KOPT-K1 (cell line): ENCODE data around the gene APBA2.

Source experiments
- H3K27ac ChIP-seq: fragments of 200-600 bp; sonication (generic); 2 replicates; pipeline ENCODE4 v1.5.1; 2016; ENCODE audit warnings: antibody characterized with exemption, mild to moderate bottlenecking, low read depth, low read length; ENCODE audit not compliant: poor library complexity, severe bottlenecking
- H3K36me3 ChIP-seq: fragments of 200-600 bp; sonication (generic); 2 replicates; pipeline ENCODE4 v1.5.1; 2017; ENCODE audit warnings: antibody characterized with exemption, mild to moderate bottlenecking, low read length, moderate library complexity; ENCODE audit not compliant: insufficient read depth
- H3K9me3 ChIP-seq: fragments of 200-600 bp; sonication (generic); 2 replicates; pipeline ENCODE4 v1.5.1; 2017; ENCODE audit warnings: antibody characterized with exemption, low read length, mild to moderate bottlenecking; ENCODE audit not compliant: insufficient read depth, poor library complexity, severe bottlenecking

The APBA2 gene

GRCh38 chr15:28956491-28956890 lies 70.7 kb downstream of the APBA2 start:
- H3K9me3 ChIP-seq: no peaks in the 10 kb centered on the region
- H3K27ac ChIP-seq: peak overlapping the region; percentile 94
- H3K36me3 ChIP-seq: no peaks in the 10 kb centered on the region

- Histone ChIP-seq H3K9me3 (no peaks in the 10 kb centered on the region), H3K36me3 (no peaks in the 10 kb centered on the region), H3K27ac (peak overlapping the region; percentile 46)
Measured at GRCh38 chr15:28957606-28958498, 72.1 kb downstream of the APBA2 start.

GRCh38 chr15:28959326-28959725 lies 73.6 kb downstream of the APBA2 start:
- no peak overlapping the region for H3K27ac ChIP-seq
- no peaks in the 10 kb centered on the region for H3K9me3 ChIP-seq
- no peaks in the 10 kb centered on the region for H3K36me3 ChIP-seq

- Histone ChIP-seq H3K36me3 (no peaks in the 10 kb centered on the region), H3K27ac (no peak overlapping the region), H3K9me3 (no peaks in the 10 kb centered on the region)
Measured at GRCh38 chr15:28960979-28961378, 75.2 kb downstream of the APBA2 start.

- Histone ChIP-seq H3K36me3 (no peaks in the 10 kb centered on the region), H3K9me3 (no peaks in the 10 kb centered on the region), H3K27ac (no peak overlapping the region)
Measured at GRCh38 chr15:28961391-28961790, 75.6 kb downstream of the APBA2 start.

- Histone ChIP-seq H3K9me3 (no peaks in the 10 kb centered on the region), H3K27ac (no peak overlapping the region), H3K36me3 (no peaks in the 10 kb centered on the region)
Measured at GRCh38 chr15:28962851-28963710, 77.3 kb downstream of the APBA2 start.

- Histone ChIP-seq H3K9me3 (no peaks in the 10 kb centered on the region), H3K27ac (no peak overlapping the region), H3K36me3 (no peaks in the 10 kb centered on the region)
Measured at GRCh38 chr15:28963711-28964081, 77.9 kb downstream of the APBA2 start.

- no peak overlapping the region for H3K27ac ChIP-seq
- H3K9me3 ChIP-seq: no peaks in the 10 kb centered on the region
- no peaks in the 10 kb centered on the region for H3K36me3 ChIP-seq
Measured at GRCh38 chr15:28964098-28964497, 78.3 kb downstream of the APBA2 start.

- H3K27ac ChIP-seq: no peak overlapping the region
- no peaks in the 10 kb centered on the region for H3K9me3 ChIP-seq
Measured at GRCh38 chr15:28967066-28967465, 81.3 kb downstream of the APBA2 start.

GRCh38 chr15:28967990-28968389 lies 82.2 kb downstream of the APBA2 start:
- Histone ChIP-seq H3K9me3 (no peaks in the 10 kb centered on the region), H3K36me3 (no peaks in the 10 kb centered on the region; the same call in 1 of the 2 replicates), H3K27ac (no peak overlapping the region)

More at GRCh38 chr15:28967066-28967465, 81.3 kb downstream of the APBA2 start:
- H3K36me3 ChIP-seq: no peaks in the 10 kb centered on the region; the same call in 1 of the 2 replicates

GRCh38 chr15:28969511-28970085 lies 83.8 kb downstream of the APBA2 start:
- Histone ChIP-seq H3K27ac (no peak overlapping the region), H3K36me3 (no peaks in the 10 kb centered on the region; the same call in 1 of the 2 replicates), H3K9me3 (no peaks in the 10 kb centered on the region)

GRCh38 chr15:28974142-28974541 lies 88.4 kb downstream of the APBA2 start:
- peak overlapping the region; percentile 46 for H3K27ac ChIP-seq
- no peaks in the 10 kb centered on the region; the same call in 1 of the 2 replicates for H3K36me3 ChIP-seq
- H3K9me3 ChIP-seq: no peaks in the 10 kb centered on the region

GRCh38 chr15:28975766-28976179 lies 90.0 kb downstream of the APBA2 start:
- no peak overlapping the region for H3K27ac ChIP-seq
- H3K36me3 ChIP-seq: no peaks in the 10 kb centered on the region
- H3K9me3 ChIP-seq: no peaks in the 10 kb centered on the region

- Histone ChIP-seq H3K27ac (no peak overlapping the region), H3K36me3 (no peaks in the 10 kb centered on the region), H3K9me3 (no peaks in the 10 kb centered on the region)
Measured at GRCh38 chr15:28977377-28978010, 91.7 kb downstream of the APBA2 start.

GRCh38 chr15:28978011-28978378 lies 92.2 kb downstream of the APBA2 start:
- no peaks in the 10 kb centered on the region for H3K9me3 ChIP-seq
- H3K27ac ChIP-seq: no peak overlapping the region
- H3K36me3 ChIP-seq: no peaks in the 10 kb centered on the region
